B cell (primary cell): ENCODE data around the gene SIRT4. TPM values are rescaled to one million over a fixed set of nuclear protein-coding genes. Genes with fewer than 3 reads are reported as not detected.

Source experiments
- ATAC-seq: fragments of 200-7000 bp; cut with Tn5 transposase; one replicate; pipeline ENCODE4 v1.10.0; 2021; ENCODE audit warnings: low read depth, mild to moderate bottlenecking, moderate number of reproducible peaks, moderate library complexity
- CTCF ChIA-PET: fragments of 350-600 bp; sonication (Branson Sonifier 250); formaldehyde crosslinking; loops from one replicate; lab custom pipeline; 2021; ENCODE audit warnings: antibody characterized with exemption, inconsistent platforms; lab: Charles Lee
- POLR2A ChIA-PET: fragments of 350-600 bp; sonication (Branson Sonifier 250); formaldehyde crosslinking; loops from one replicate; lab custom pipeline; 2021; ENCODE audit warnings: antibody characterized with exemption; lab: Charles Lee
- DNase-seq: peaks from one replicate; pipeline ENCODE4 v3.0.0; 2013
- H2AFZ ChIP-seq: 2 replicates; pipeline ENCODE4 v1.6.1; 2012; ENCODE audit warnings: mild to moderate bottlenecking, low read depth, low read length; ENCODE audit not compliant: insufficient read depth, poor library complexity, severe bottlenecking
- H3K27ac ChIP-seq, 2 donors: 1 replicate in 1 of 2; 2 replicates in 1 of 2; pipeline ENCODE4 v1.5.1; 2012 to 2013; ENCODE audit warnings: low read length in 2 of 2, mild to moderate bottlenecking in 2 of 2, moderate library complexity in 1 of 2
- H3K27me3 ChIP-seq, 4 experiments: fragments of 200-600 bp in 1 of 4; sonication (generic) in 1 of 4; replicated peaks in 1 of 4; 1 replicate in 2 of 4; 2 replicates in 2 of 4; pipeline versions ENCODE4 v1.6.1 to v1.7.0; 2013 to 2016; ENCODE audit warnings: low read length in 3 of 4, mild to moderate bottlenecking in 2 of 4, mixed read lengths in 1 of 4, moderate library complexity in 1 of 4; ENCODE audit not compliant: insufficient read depth in 4 of 4, control insufficient read depth in 3 of 4; ENCODE audit errors: control extremely low read depth in 1 of 4
- H3K36me3 ChIP-seq, 2 experiments: replicated peaks in 1 of 2; 1 replicate in 1 of 2; 2 replicates in 1 of 2; pipeline versions ENCODE4 v1.6.1 to v1.7.1; 2013; ENCODE audit warnings: low read length in 1 of 2; ENCODE audit not compliant: insufficient read depth in 2 of 2, control insufficient read depth in 1 of 2; ENCODE audit errors: control extremely low read depth in 1 of 2, extremely low read depth in 1 of 2
- H3K4me1 ChIP-seq, 2 donors: fragments of 200-600 bp in 1 of 2; sonication (generic) in 1 of 2; 1 replicate in 1 of 2; 2 replicates in 1 of 2; pipeline versions ENCODE4 v1.5.1 to v1.6.1; 2013 to 2017; ENCODE audit warnings: low read length in 2 of 2; ENCODE audit not compliant: control insufficient read depth in 2 of 2, insufficient read depth in 2 of 2
- H3K4me2 ChIP-seq: replicated peaks from 2 replicates; pipeline ENCODE3; 2012; ENCODE audit warnings: mild to moderate bottlenecking, low read depth, low read length; ENCODE audit not compliant: poor library complexity, severe bottlenecking
- H3K4me3 ChIP-seq, 5 experiments: fragments of 200-600 bp in 1 of 5; sonication (generic) in 1 of 5; 1 replicate in 3 of 5; 2 replicates in 2 of 5; pipeline versions ENCODE4 v1.5.1 to v1.7.0; 2011 to 2016; ENCODE audit warnings: low read length in 4 of 5, mild to moderate bottlenecking in 4 of 5, low read depth in 2 of 5, control low read depth in 1 of 5, moderate library complexity in 1 of 5; ENCODE audit not compliant: insufficient read depth in 1 of 5; ENCODE audit errors: control extremely low read depth in 1 of 5, extremely low read depth in 1 of 5
- H3K79me2 ChIP-seq: fragments of 200-600 bp; sonication (generic); one replicate; pipeline ENCODE4 v1.6.0; 2016; ENCODE audit warnings: low read length; ENCODE audit not compliant: control insufficient read depth, insufficient read depth
- H3K9ac ChIP-seq: fragments of 200-600 bp; sonication (generic); 2 replicates; pipeline ENCODE4 v1.6.1; 2017; ENCODE audit warnings: mild to moderate bottlenecking, low read length, moderate library complexity
- H3K9me3 ChIP-seq, 3 donors: one replicate each; pipeline versions ENCODE4 v1.6.1 to v1.7.1; 2013; ENCODE audit warnings: low read length in 2 of 3; ENCODE audit not compliant: control insufficient read depth in 2 of 3, insufficient read depth in 1 of 3; ENCODE audit errors: control extremely low read depth in 1 of 3
- H4K20me1 ChIP-seq: 2 replicates; pipeline ENCODE4 v1.6.0; 2012; ENCODE audit warnings: mild to moderate bottlenecking, low read length; ENCODE audit not compliant: insufficient read depth, control insufficient read depth, poor library complexity, severe bottlenecking
- H3K27ac Mint-ChIP-seq: one replicate; pipeline ENCODE4 v1.8.0; 2021; ENCODE audit warnings: mixed read lengths
- H3K27me3 Mint-ChIP-seq: one replicate; pipeline ENCODE4 v1.8.0; 2021; ENCODE audit warnings: mixed read lengths
- H3K4me1 Mint-ChIP-seq: one replicate; pipeline ENCODE4 v1.8.0; 2021; ENCODE audit warnings: mixed read lengths
- H3K4me3 Mint-ChIP-seq: one replicate; pipeline ENCODE4 v1.8.0; 2021; ENCODE audit warnings: mixed read lengths
- H3K9me3 Mint-ChIP-seq: one replicate; pipeline ENCODE4 v1.8.0; 2022; ENCODE audit warnings: mixed read lengths; ENCODE audit not compliant: insufficient read depth
- EZH2 ChIP-seq: IDR thresholded peaks from 2 replicates; pipeline ENCODE4 v1.6.1; 2012; ENCODE audit warnings: borderline replicate concordance, low read depth, mild to moderate bottlenecking, moderate library complexity, low read length; ENCODE audit not compliant: insufficient read depth, poor library complexity, severe bottlenecking
- WGBS: methylation state at CpG from one replicate; pipeline ENCODE4 v1.1.5; 2013; ENCODE audit warnings: missing lambda C conversion rate; ENCODE audit not compliant: insufficient coverage; 5-methylcytosine and 5-hydroxymethylcytosine counted together
- intact Hi-C: fragments of 100-400 bp; cut with micrococcal nuclease; formaldehyde crosslinking; loops from one replicate; pipeline ENCODE4 v1.10.0; 2022
- polyA plus RNA-seq: library from polyadenylated mRNA; depleted of rRNA; stranded (reverse); fragments of >200 nt; gene quantifications from 2 replicates; pipeline ENCODE4 v1.2.3, GENCODE V29; 2012
- total RNA-seq, 2 donors: library from RNA; stranded (reverse); fragments of 120-200 nt in 1 of 2; gene quantifications; 1 replicate in 1 of 2; 2 replicates in 1 of 2; pipeline versions ENCODE4 v1.2.3 to v1.2.4, GENCODE V29; 2013 to 2022
- TF ChIP-seq, protein P1 (sequence below): fragments of 200-600 bp; IDR thresholded peaks from one replicate; pipeline ENCODE4 v1.8.0; 2022; ENCODE audit warnings: antibody characterized with exemption, mild to moderate bottlenecking

SIRT4 gene
- total and polyA plus RNA-seq, 2 donors (not counting 1 experiment from before 2014, with no cell fraction given), result 1.5 to 4.8 TPM

DNA sequence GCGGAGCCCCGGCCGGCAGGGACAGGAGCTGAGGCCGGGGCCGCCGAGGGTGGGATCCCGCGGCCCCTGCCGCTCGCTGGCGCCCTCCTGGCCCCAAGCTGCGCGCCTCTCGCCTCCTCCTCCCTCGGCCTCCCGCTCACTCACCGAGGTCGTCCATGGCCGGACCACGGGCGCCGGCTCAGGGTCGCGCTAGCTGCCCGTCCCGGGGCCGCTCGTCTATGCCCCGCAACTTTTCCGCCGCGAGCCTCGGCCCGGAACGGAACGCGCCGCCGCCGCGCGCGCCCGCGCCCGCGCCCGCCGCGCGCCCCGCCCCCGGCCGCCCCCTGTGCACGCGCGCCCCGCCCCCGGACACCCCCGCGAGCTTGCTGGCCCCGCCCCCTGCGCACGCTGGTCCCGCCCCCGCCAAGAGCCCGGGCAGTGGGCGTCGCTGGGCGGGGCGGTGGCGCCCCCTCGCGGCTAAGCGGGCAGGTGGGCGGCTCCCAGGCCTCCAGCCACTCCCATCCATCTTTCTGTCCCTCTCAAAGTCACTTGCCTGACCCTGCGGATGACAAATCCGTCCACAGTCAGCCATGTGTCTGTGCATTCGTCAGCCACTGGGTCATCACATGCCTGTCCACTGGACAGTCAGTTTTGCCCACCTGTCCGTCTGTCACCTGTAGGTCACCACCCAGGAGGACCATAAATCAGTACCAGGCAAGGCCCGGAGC is 36.5 kb upstream of the SIRT4 start, which contains the start of gene PXN:
Gene PXN (minus strand): TSS at position 258 of the 707 bp plus-strand sequence. CDS start 101 bp downstream, at position 157.
- Histone ChIP-seq H4K20me1 (peaks cover 5% of the 10 kb centered on the region), H3K27me3 (peaks cover 0 to 74% (median 34%) of the 10 kb centered on the region in 4 experiments), H3K79me2 (no peaks in the 10 kb centered on the region), H2AFZ (peak within 1 kb of the TSS; percentile 65), H3K9me3 (no peaks in the 10 kb centered on the region), H3K27ac (no peak within 1 kb of the TSS), H3K36me3 (no peaks in the 10 kb centered on the region), H3K4me2 (peak within 1 kb of the TSS; percentile 90), H3K4me3 (peak within 1 kb of the TSS; percentile 40 to 66 (median 60)), H3K4me1 (peaks cover 28 to 35% of the 10 kb centered on the region in 2 donors), H3K9ac (peak within 1 kb of the TSS; percentile 59)
- Mint-ChIP-seq H3K27ac (peak within 1 kb of the TSS; percentile 70), H3K4me1 (peaks cover 24% of the 10 kb centered on the region), H3K27me3 (peaks cover 40% of the 10 kb centered on the region), H3K9me3 (no peaks in the 10 kb centered on the region), H3K4me3 (peak within 1 kb of the TSS; percentile 94)
- intact Hi-C loops, result loop anchor here (1.0 to 2.0 kb wide), 3 partner anchors 15 to 37 kb away; partner anchors contain the start of gene RNU4-2
- ChIA-PET CTCF (interaction anchor here (0.8 to 11.9 kb wide), 14 partner anchors 8 to 65 kb away, joined by 3 to 313 read pairs (median 6); partner anchors contain the start of genes RNU4-1, RNU4-2, RPLP0 and SIRT4), POLR2A (interaction anchor here (0.8 to 2.7 kb wide), 5 partner anchors 25 to 64 kb away, joined by 4 to 18 read pairs (median 13); partner anchors contain the start of genes RNU4-1, RNU4-2 and RPLP0)
- DNase-seq, result peak; percentile 85
- peak; percentile 96 for ATAC-seq
- TF ChIP-seq, protein P1, sequence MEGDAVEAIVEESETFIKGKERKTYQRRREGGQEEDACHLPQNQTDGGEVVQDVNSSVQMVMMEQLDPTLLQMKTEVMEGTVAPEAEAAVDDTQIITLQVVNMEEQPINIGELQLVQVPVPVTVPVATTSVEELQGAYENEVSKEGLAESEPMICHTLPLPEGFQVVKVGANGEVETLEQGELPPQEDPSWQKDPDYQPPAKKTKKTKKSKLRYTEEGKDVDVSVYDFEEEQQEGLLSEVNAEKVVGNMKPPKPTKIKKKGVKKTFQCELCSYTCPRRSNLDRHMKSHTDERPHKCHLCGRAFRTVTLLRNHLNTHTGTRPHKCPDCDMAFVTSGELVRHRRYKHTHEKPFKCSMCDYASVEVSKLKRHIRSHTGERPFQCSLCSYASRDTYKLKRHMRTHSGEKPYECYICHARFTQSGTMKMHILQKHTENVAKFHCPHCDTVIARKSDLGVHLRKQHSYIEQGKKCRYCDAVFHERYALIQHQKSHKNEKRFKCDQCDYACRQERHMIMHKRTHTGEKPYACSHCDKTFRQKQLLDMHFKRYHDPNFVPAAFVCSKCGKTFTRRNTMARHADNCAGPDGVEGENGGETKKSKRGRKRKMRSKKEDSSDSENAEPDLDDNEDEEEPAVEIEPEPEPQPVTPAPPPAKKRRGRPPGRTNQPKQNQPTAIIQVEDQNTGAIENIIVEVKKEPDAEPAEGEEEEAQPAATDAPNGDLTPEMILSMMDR, result peak; percentile 75
- no peak for TF ChIP-seq EZH2
- WGBS, result 3% methylated on average over 74 of the region's 81 CpGs
